Fibroblast of lung (primary cell): ENCODE results near the gene CHTF18. TPM values are rescaled to one million over a fixed set of nuclear protein-coding genes. Genes with fewer than 3 reads are reported as not detected.

Experiments used
- DNase-seq, 2 donors: peaks; one replicate each; pipeline versions ENCODE4 v3.0.0 to v3.0.0-alpha.2; 2010; ENCODE audit warnings: low read depth in 2 of 2
- H2AFZ ChIP-seq: 2 replicates; pipeline ENCODE4 v1.5.1; 2012; ENCODE audit warnings: low read length, control low read depth, inconsistent platforms
- H3K27ac ChIP-seq: 2 replicates; pipeline ENCODE4 v1.5.1; 2011; ENCODE audit warnings: low read length, control low read depth; ENCODE audit not compliant: insufficient read depth
- H3K27me3 ChIP-seq: 2 replicates; pipeline ENCODE4 v1.5.1; 2011; ENCODE audit warnings: mild to moderate bottlenecking, low read length; ENCODE audit not compliant: control insufficient read depth, insufficient read depth
- H3K36me3 ChIP-seq: 2 replicates; pipeline ENCODE4 v1.5.1; 2011; ENCODE audit warnings: low read length; ENCODE audit not compliant: control insufficient read depth, insufficient read depth
- H3K4me1 ChIP-seq: 2 replicates; pipeline ENCODE4 v1.5.1; 2011; ENCODE audit warnings: low read length; ENCODE audit not compliant: control insufficient read depth, insufficient read depth; ENCODE audit errors: extremely low read depth
- H3K4me2 ChIP-seq: 2 replicates; pipeline ENCODE4 v1.5.1; 2011; ENCODE audit warnings: low read length, control low read depth; ENCODE audit not compliant: insufficient read depth; ENCODE audit errors: extremely low read depth
- H3K4me3 ChIP-seq, 4 experiments: fragments of 200-600 bp in 1 of 4; sonication (generic) in 1 of 4; replicated peaks in 1 of 4; 2 replicates each; pipeline ENCODE4 v1.5.1; 2011 to 2016; ENCODE audit warnings: low read length in 4 of 4, low read depth in 3 of 4, mild to moderate bottlenecking in 3 of 4, control low read depth in 2 of 4, inconsistent platforms in 1 of 4, mixed read lengths in 1 of 4; ENCODE audit not compliant: insufficient read depth in 1 of 4; ENCODE audit errors: control extremely low read depth in 1 of 4
- H3K79me2 ChIP-seq: 2 replicates; pipeline ENCODE4 v1.5.1; 2012; ENCODE audit warnings: mild to moderate bottlenecking, low read length, inconsistent platforms; ENCODE audit not compliant: control insufficient read depth, insufficient read depth
- H3K9ac ChIP-seq: 2 replicates; pipeline ENCODE4 v1.5.1; 2011; ENCODE audit warnings: mild to moderate bottlenecking, low read length, control low read depth; ENCODE audit not compliant: insufficient read depth
- H3K9me3 ChIP-seq: 2 replicates; pipeline ENCODE4 v1.5.1; 2012; ENCODE audit warnings: low read depth, low read length; ENCODE audit not compliant: control insufficient read depth, insufficient read depth
- H4K20me1 ChIP-seq: 2 replicates; pipeline ENCODE4 v1.5.1; 2011; ENCODE audit warnings: low read length; ENCODE audit not compliant: control insufficient read depth, insufficient read depth; ENCODE audit errors: extremely low read depth
- EZH2 ChIP-seq: IDR thresholded peaks from 2 replicates; pipeline ENCODE4 v1.5.1; 2012; ENCODE audit warnings: low read length, control low read depth, mild to moderate bottlenecking; ENCODE audit errors: missing control alignments
- polyA plus RNA-seq, 2 donors: library from polyadenylated mRNA; depleted of rRNA in 1 of 2; stranded (reverse) in 1 of 2; unstranded in 1 of 2; fragments of >200 nt; gene quantifications; 2 replicates each; pipeline ENCODE4 v1.2.1, GENCODE V29; 2011 to 2012; ENCODE audit warnings: missing spikeins in 1 of 2
- total RNA-seq: library from RNA; depleted of rRNA; stranded (reverse); fragments of >200 nt; gene quantifications from 2 replicates; pipeline ENCODE4 v1.2.1, GENCODE V29; 2014
- TF ChIP-seq, protein P1 (sequence below), 2 donors: IDR thresholded peaks in 1 of 2; conservative IDR thresholded peaks in 1 of 2; 1 replicate in 1 of 2; 2 replicates in 1 of 2; pipeline ENCODE4 v1.5.1; 2011 to 2012; ENCODE audit warnings: low read length in 2 of 2, control low read depth in 1 of 2, inconsistent platforms in 1 of 2, low read depth in 1 of 2, mild to moderate bottlenecking in 1 of 2

The CHTF18 gene
- total and polyA plus RNA-seq, 2 donors (not counting 1 experiment from before 2014, with no cell fraction given): 1.1 to 4.3 TPM

DNA sequence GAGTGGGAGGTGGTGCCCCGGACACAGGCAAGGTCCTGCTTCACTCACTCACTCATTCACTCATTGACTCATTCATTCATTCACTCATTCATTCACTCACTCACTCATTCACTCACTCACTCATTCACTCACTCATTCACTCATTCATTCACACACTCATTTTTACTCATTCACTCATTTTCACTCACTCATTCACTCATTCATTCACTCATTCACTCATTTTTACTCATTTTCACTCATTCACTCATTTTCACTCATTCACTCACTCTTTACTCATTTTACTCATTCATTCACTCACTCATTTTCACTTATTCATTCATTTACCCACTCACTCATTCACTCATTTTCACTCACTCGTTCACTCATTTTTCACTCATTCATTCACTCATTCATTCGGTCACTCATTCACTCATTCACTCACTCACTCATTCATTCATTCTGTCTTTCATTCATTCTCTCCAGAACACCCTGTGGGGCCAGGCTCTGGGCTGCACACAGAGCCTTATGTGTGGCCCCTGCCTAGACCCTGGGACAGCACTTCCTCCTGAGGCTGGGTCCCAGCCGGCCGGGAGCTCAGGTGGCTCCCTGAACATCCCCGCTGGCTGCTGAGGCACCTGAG is 9.4 kb upstream of the CHTF18 start:
- Histone ChIP-seq H3K27ac (no peak overlapping the region), H3K9ac (no peak overlapping the region), H3K27me3 (no peaks in the 10 kb centered on the region), H3K4me1 (no peaks in the 10 kb centered on the region), H3K4me3 (no peak overlapping the region), H3K9me3 (no peaks in the 10 kb centered on the region), H4K20me1 (no peaks in the 10 kb centered on the region), H3K36me3 (no peaks in the 10 kb centered on the region), H3K4me2 (no peak overlapping the region), H3K79me2 (no peaks in the 10 kb centered on the region), H2AFZ (no peak overlapping the region)
- no peak for DNase-seq
- TF ChIP-seq, protein P1, sequence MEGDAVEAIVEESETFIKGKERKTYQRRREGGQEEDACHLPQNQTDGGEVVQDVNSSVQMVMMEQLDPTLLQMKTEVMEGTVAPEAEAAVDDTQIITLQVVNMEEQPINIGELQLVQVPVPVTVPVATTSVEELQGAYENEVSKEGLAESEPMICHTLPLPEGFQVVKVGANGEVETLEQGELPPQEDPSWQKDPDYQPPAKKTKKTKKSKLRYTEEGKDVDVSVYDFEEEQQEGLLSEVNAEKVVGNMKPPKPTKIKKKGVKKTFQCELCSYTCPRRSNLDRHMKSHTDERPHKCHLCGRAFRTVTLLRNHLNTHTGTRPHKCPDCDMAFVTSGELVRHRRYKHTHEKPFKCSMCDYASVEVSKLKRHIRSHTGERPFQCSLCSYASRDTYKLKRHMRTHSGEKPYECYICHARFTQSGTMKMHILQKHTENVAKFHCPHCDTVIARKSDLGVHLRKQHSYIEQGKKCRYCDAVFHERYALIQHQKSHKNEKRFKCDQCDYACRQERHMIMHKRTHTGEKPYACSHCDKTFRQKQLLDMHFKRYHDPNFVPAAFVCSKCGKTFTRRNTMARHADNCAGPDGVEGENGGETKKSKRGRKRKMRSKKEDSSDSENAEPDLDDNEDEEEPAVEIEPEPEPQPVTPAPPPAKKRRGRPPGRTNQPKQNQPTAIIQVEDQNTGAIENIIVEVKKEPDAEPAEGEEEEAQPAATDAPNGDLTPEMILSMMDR (conservative IDR thresholded peaks at IDR 0.05 in 1 of 2, IDR thresholded peaks at IDR 0.05 in 1 of 2; ENCODE audit: low read depth in 1 of 2, low read length in 2 of 2): no peak
- TF ChIP-seq EZH2: no peak

GRCh38 chr16:779561-779960 is 8.9 kb upstream of the CHTF18 start:
- Histone ChIP-seq H3K36me3 (no peaks in the 10 kb centered on the region), H3K79me2 (no peaks in the 10 kb centered on the region), H3K27ac (no peak overlapping the region), H3K9me3 (no peaks in the 10 kb centered on the region), H3K4me2 (no peak overlapping the region), H3K4me1 (no peaks in the 10 kb centered on the region), H2AFZ (no peak overlapping the region), H3K27me3 (no peaks in the 10 kb centered on the region), H4K20me1 (no peaks in the 10 kb centered on the region), H3K4me3 (no peak overlapping the region), H3K9ac (no peak overlapping the region)
- DNase-seq: no peak
- TF ChIP-seq, protein P1 (conservative IDR thresholded peaks at IDR 0.05 in 1 of 2, IDR thresholded peaks at IDR 0.05 in 1 of 2; ENCODE audit: low read depth in 1 of 2, low read length in 2 of 2): no peak
- TF ChIP-seq EZH2: no peak

DNA sequence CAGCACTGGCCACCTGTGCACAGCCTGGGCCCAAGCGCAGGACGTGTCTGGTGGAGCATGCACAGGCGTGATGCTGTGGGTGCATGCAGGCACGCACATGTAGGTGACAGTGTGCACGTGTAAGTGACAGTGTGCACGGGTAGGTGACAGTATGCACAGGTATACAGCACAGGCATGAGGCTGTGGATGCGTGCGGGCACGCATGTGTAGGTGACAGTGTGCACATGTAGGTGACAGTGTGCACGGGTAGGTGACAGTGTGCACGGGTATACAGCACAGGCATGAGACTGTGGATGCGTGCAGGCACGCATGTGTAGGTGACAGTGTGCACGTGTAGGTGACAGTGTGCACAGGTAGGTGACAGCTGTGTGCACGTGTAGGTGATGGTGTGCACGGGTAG is 8.1 kb upstream of the CHTF18 start:
- Histone ChIP-seq H3K9ac (no peak overlapping the region), H3K36me3 (peaks cover 2% of the 10 kb centered on the region), H3K27ac (no peak overlapping the region), H3K79me2 (no peaks in the 10 kb centered on the region), H4K20me1 (no peaks in the 10 kb centered on the region), H3K4me3 (no peak overlapping the region), H3K4me2 (no peak overlapping the region), H3K9me3 (no peaks in the 10 kb centered on the region), H3K27me3 (no peaks in the 10 kb centered on the region), H3K4me1 (no peaks in the 10 kb centered on the region), H2AFZ (no peak overlapping the region)
- no peak for TF ChIP-seq EZH2
- TF ChIP-seq, protein P1 (conservative IDR thresholded peaks at IDR 0.05 in 1 of 2, IDR thresholded peaks at IDR 0.05 in 1 of 2; ENCODE audit: low read depth in 1 of 2, low read length in 2 of 2): no peak
- no peak for DNase-seq
